GM12864 (cell line): ENCODE data around the gene CYBRD1.
A peak's percentile ranks its signal among the peaks of the same experiment; 100 is the strongest.

Source experiments
- DNase-seq: peaks from one replicate; pipeline ENCODE4 v3.0.0-alpha.2; 2011; ENCODE audit warnings: low read depth
- H3K4me3 ChIP-seq: 2 replicates; pipeline ENCODE4 v1.5.1; 2011; ENCODE audit warnings: mild to moderate bottlenecking, low read depth, low read length, control low read depth
- CTCF ChIP-seq: IDR thresholded peaks from 2 replicates; pipeline ENCODE4 v1.5.1; 2011; ENCODE audit warnings: low read depth, mild to moderate bottlenecking, moderate library complexity, low read length, control low read depth, inconsistent platforms; ENCODE audit errors: missing control alignments

The CYBRD1 gene

GRCh38 chr2:171522052-171522787 is at the start of gene CYBRD1:
Gene CYBRD1, plus strand, starts transcription at chr2:171522474. Its CDS starts 72 bp downstream, at chr2:171522546.
- DNase-seq = no peak

GRCh38 chr2:171475979-171476378 is 46.3 kb upstream of the CYBRD1 start:
- TF ChIP-seq CTCF = no peak
- H3K4me3 ChIP-seq = no peak overlapping the region
- DNase-seq = no peak

More at GRCh38 chr2:171522052-171522787, at the start of gene CYBRD1:
- H3K4me3 ChIP-seq = peak within 1 kb of the TSS; percentile 95
- TF ChIP-seq CTCF = no peak

GRCh38 chr2:171478345-171478744 is 43.9 kb upstream of the CYBRD1 start:
- no peak for DNase-seq
- H3K4me3 ChIP-seq = no peak overlapping the region

GRCh38 chr2:171479154-171479814 is 43.0 kb upstream of the CYBRD1 start:
- peak; percentile 49 for DNase-seq
- no peak for TF ChIP-seq CTCF
- H3K4me3 ChIP-seq = no peak overlapping the region; the same call in 1 of the 2 replicates

More at GRCh38 chr2:171478345-171478744, 43.9 kb upstream of the CYBRD1 start:
- TF ChIP-seq CTCF = no peak

- no peak overlapping the region for H3K4me3 ChIP-seq
- no peak for DNase-seq
- no peak for TF ChIP-seq CTCF
These were observed 41.4 kb upstream of the CYBRD1 start for GRCh38 chr2:171480908-171481307.

- no peak overlapping the region for H3K4me3 ChIP-seq
- DNase-seq = peak; percentile 15
- TF ChIP-seq CTCF = no peak
These were observed 40.0 kb upstream of the CYBRD1 start for GRCh38 chr2:171482308-171482707.

- no peak for DNase-seq
- no peak for TF ChIP-seq CTCF
- no peak overlapping the region for H3K4me3 ChIP-seq
These were observed 39.4 kb upstream of the CYBRD1 start for GRCh38 chr2:171482877-171483276.
